Heart right ventricle (tissue), 16 donors: ENCODE results near the gene COPE. TPM values are rescaled to one million over a fixed set of nuclear protein-coding genes. Genes with fewer than 3 reads are reported as not detected.

ENCODE experiments used
- ATAC-seq, 8 donors: fragments of 200-7000 bp; cut with Tn5 transposase; one replicate each; pipeline ENCODE4 v1.9.1; 2020; ENCODE audit warnings: mild to moderate bottlenecking in 8 of 8, moderate library complexity in 8 of 8, moderate number of reproducible peaks in 1 of 8
- DNase-seq, 2 donors: peaks; one replicate each; pipeline ENCODE4 v3.0.0-alpha.2; 2020
- H3K27ac ChIP-seq, 10 donors: fragments of 200-600 bp; sonication (generic) in 2 of 10; one replicate each; pipeline versions ENCODE4 v1.5.0 to v1.8.0; 2020 to 2022; ENCODE audit warnings: mild to moderate bottlenecking in 3 of 10
- H3K27me3 ChIP-seq, 7 donors: fragments of 200-600 bp; one replicate each; pipeline ENCODE4 v1.8.0; 2021 to 2022; ENCODE audit warnings: mild to moderate bottlenecking in 2 of 7
- H3K36me3 ChIP-seq, 9 donors: fragments of 200-600 bp; sonication (generic) in 1 of 9; one replicate each; pipeline versions ENCODE4 v1.5.0 to v1.8.0; 2020 to 2022; ENCODE audit warnings: mild to moderate bottlenecking in 2 of 9
- H3K4me1 ChIP-seq, 9 donors: fragments of 200-600 bp; sonication (generic) in 1 of 9; one replicate each; pipeline versions ENCODE4 v1.5.0 to v1.8.0; 2020 to 2022; ENCODE audit warnings: mild to moderate bottlenecking in 4 of 9
- H3K4me3 ChIP-seq, 10 donors: fragments of 200-600 bp; sonication (generic) in 2 of 10; one replicate each; pipeline versions ENCODE4 v1.5.0 to v1.8.0; 2020 to 2022; ENCODE audit warnings: mild to moderate bottlenecking in 7 of 10, moderate library complexity in 2 of 10
- H3K9me3 ChIP-seq, 11 donors: fragments of 200-600 bp in 10 of 11; sonication (generic) in 2 of 11; one replicate each; pipeline versions ENCODE4 v1.5.0 to v1.8.0; 2013 to 2022; ENCODE audit warnings: mild to moderate bottlenecking in 2 of 11, control low read depth in 1 of 11, moderate library complexity in 1 of 11
- WGBS, 2 donors: extraction: QIAGEN DNeasy Blood & Tissue Kit; methylation state at CpG; one replicate each; pipeline ENCODE4 v1.1.7; 2013; ENCODE audit warnings: inconsistent platforms in 1 of 2; 5-methylcytosine and 5-hydroxymethylcytosine counted together
- intact Hi-C, 10 donors: fragments of 100-400 bp; cut with DNase I; formaldehyde crosslinking; loops; one replicate each; pipeline versions ENCODE4 v1.11.1 to v1.14.2; 2022
- long read RNA-seq, 3 donors: library from polyadenylated mRNA; unstranded; transcript quantifications; one replicate each; pipeline ENCODE4 v2.0.0, GENCODE V29; 2020 to 2021
- polyA plus RNA-seq, 2 donors: library from polyadenylated mRNA; stranded (reverse); fragments of 200-250 nt; gene quantifications; one replicate each; pipeline ENCODE4 v1.2.3, GENCODE V29; 2013
- total RNA-seq, 10 donors: library from RNA; stranded (reverse); fragmentation: NEBNext Ultra II Directional in 3 of 10; extraction: Animal tissue kit (Norgen Biotek cat#: 25700) in 3 of 10; gene quantifications; one replicate each; pipeline versions ENCODE4 v1.2.1 to v1.2.4, GENCODE V29; 2021 to 2023
- TF ChIP-seq, protein P1 (sequence below), 9 donors: fragments of 200-600 bp; sonication (generic) in 2 of 9; IDR thresholded peaks; one replicate each; pipeline versions ENCODE4 v1.5.0 to v1.8.0; 2021 to 2022; ENCODE audit warnings: antibody characterized with exemption in 9 of 9, mild to moderate bottlenecking in 5 of 9, moderate library complexity in 1 of 9
- donor health status: Arrhythmogenic right ventricular cardiomyopathy.
- donor health status: ischemic (EF 13 %, LVEDD 7.1; RV severe dilation, severe dysfunction).
- donor health status: healthy with polysubstance abuse.
- donor health status: DM: no; HTN: yes; CAD: no.
- donor health status: DM: no; HTN: no; CAD: no.
- donor health status: ischemic (EF 25% LVEDD 6.9; RV normal size, moderate dysfunction).
- donor health status: ischemic (EF 25% LVEDD 5.7; RV mildly dilated, moderate dysfunction).
- donor health status: healthy.
- donor health status: DM: yes; HTN: yes; CAD: no.
- donor health status: Ischemic cardiomyopathy.
- donor health status: ischemic (EF 35%, LVEDD 5.7; RV mildly dilated, moderate dysfunction).
- donor health status: nonischemic (EF 11% LVEDD 7.7; RV severe dilation, severe dysfunction).
- donor health status: DM: yes; HTN: yes; CAD: no.
- donor health status: PGD.
- donor health status: ischemic (EF 29% LVEDD 5.4; RV normal size, mild dysfunction).
- donor health status: nonischemic (EF 23%, LVEDD 6.1; RV moderate dilation, normal function).

COPE gene
- total RNA-seq (100 to 1,000 TPM; 102 to 157 (median 117) TPM), polyA plus RNA-seq (100 to 1,000 TPM; 166 to 302 TPM)
- long read RNA-seq, donor 1, transcript COPE-202 (9 exons, 948 nt), result minor isoform, 8 of 202 reads
- long read RNA-seq, donor 1, transcript COPE-201 (10 exons, 1,141 nt), result major isoform, 161 of 202 reads
- long read RNA-seq, donor 1, partial matches to known transcripts, result 10 of 202 reads
- long read RNA-seq, donor 1, other reads (novel, unspliced or antisense), result 19 of 202 reads
- long read RNA-seq, donor 2, transcript COPE-201 (10 exons, 1,141 nt), result major isoform, 150 of 173 reads
- long read RNA-seq, donor 2, partial matches to known transcripts, result 9 of 173 reads
- long read RNA-seq, donor 2, other reads (novel, unspliced or antisense), result 10 of 173 reads
- long read RNA-seq, donor 3, transcript COPE-201 (10 exons, 1,141 nt), result major isoform, 136 of 152 reads
- long read RNA-seq, donor 3, partial matches to known transcripts, result 1 of 152 reads
- long read RNA-seq, donor 3, other reads (novel, unspliced or antisense), result 11 of 152 reads

DNA sequence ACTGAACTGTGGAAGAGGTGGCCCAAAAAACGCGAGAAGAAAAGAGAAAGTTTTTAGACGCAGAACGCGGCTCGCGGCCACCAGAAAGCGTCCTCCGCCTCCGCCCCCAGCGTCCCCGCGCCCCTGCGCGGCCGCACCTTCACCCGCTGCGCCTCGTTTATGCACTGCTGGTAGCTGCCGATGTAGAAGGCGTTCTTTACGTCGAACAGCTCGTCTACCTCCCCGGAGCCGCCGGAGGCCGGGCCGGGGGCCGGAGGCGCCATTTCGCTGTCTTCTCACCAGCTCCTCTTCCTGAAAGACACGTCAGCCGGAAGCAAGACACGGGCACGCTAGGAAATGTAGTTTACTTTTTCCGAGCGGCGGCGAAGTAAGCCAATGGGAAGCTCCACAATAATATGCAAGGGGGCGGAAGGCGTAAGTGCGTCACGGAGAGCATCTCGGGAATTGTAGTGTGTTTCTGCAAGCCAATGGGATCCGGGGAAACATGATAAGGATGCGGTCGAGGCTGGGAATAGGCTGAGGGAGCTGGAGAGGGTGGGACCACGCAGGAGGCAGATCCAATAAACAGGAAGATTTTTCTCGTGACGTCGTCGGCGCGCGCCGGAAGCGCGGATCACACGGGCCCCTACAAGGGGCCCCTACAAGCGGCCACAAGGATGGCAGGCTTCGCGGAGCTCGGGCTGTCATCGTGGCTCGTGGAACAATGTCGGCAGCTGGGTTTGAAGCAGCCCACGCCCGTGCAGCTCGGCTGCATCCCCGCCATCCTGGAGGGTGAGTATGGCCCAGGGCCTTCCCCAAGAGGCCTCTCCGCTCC lies at the start of gene COPE, which contains the start of gene DDX49:
Gene COPE (minus strand): TSS at position 302 of the 814 bp plus-strand sequence. CDS start 39 bp downstream, at position 263.
Gene DDX49 (plus strand): TSS at position 630 of the 814 bp plus-strand sequence. CDS start 27 bp downstream, at position 657.
- TF ChIP-seq, protein P1, sequence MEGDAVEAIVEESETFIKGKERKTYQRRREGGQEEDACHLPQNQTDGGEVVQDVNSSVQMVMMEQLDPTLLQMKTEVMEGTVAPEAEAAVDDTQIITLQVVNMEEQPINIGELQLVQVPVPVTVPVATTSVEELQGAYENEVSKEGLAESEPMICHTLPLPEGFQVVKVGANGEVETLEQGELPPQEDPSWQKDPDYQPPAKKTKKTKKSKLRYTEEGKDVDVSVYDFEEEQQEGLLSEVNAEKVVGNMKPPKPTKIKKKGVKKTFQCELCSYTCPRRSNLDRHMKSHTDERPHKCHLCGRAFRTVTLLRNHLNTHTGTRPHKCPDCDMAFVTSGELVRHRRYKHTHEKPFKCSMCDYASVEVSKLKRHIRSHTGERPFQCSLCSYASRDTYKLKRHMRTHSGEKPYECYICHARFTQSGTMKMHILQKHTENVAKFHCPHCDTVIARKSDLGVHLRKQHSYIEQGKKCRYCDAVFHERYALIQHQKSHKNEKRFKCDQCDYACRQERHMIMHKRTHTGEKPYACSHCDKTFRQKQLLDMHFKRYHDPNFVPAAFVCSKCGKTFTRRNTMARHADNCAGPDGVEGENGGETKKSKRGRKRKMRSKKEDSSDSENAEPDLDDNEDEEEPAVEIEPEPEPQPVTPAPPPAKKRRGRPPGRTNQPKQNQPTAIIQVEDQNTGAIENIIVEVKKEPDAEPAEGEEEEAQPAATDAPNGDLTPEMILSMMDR (IDR thresholded peaks at IDR 0.05), result peak in 1 of 9 donors; percentile 7
- no peaks in the 10 kb centered on the region for H3K9me3 ChIP-seq
- DNase-seq, result peak; percentile 95 to 99
- ATAC-seq, result peak; percentile 96 to 99 (median 99)
- H3K4me3 ChIP-seq, result peak within 1 kb of the TSS; percentile 65 to 98 (median 88)
- intact Hi-C loops, result loop anchor here in 2 of 10 donors (1.0 to 10.0 kb wide), 3 partner anchors 21 to 454 kb away; partner anchors contain the start of gene HOMER3 (in 1 of the 2)
- WGBS, 2 donors, result 0% methylated on average over 72 of the region's 72 CpGs
- peaks cover 0 to 63% (median 21%) of the 10 kb centered on the region in 9 donors for H3K36me3 ChIP-seq
- peaks cover 11 to 40% (median 31%) of the 10 kb centered on the region in 9 donors for H3K4me1 ChIP-seq
- H3K27me3 ChIP-seq, result no peaks in the 10 kb centered on the region
- H3K27ac ChIP-seq, result peak within 1 kb of the TSS; percentile 76 to 94 (median 90)

DNA sequence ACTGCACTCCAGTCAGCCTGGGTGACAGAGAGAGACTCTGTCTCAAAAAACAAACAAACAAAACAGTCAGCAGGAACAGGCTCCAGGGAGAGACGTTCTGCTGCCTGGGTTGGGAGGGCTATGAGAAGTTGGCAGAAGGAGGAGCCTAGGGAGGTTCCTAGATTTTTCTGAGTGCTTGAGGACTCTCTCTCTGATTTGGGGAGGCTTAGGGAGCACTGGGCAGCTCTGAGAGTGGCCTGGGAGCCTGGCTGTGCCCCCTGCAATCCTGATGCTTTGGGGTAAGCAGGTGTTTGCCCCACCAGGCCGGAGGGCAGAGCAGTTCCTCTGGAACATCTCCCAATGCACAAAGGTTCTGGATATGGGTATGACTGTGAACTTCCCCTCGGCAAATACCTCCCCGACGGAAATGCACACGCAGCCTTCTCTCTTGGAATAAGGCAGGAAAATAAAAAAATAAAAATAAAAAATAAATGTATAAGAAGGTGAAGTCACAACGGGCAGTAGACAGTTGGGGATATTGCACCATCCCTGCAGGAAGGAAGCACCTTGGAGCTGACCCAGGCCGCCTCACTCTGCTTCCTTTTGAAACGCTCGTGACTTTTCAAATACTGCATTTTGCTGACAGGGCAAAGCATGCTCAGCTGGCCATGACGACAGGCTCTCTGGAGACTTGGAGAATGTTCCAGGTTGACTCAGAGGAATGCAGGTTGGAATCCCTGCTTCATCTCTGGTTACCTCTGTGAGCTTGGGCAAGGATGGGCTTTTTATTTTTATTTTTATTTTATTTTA lies 48.4 kb upstream of the COPE start:
- Histone ChIP-seq H3K36me3 (no peaks in the 10 kb centered on the region), H3K4me1 (peaks cover 0 to 62% (median 17%) of the 10 kb centered on the region in 9 donors), H3K9me3 (peaks cover 0 to 4% (median 0%) of the 10 kb centered on the region in 11 donors), H3K4me3 (no peak overlapping the region), H3K27me3 (peaks cover 0 to 10% (median 4%) of the 10 kb centered on the region in 7 donors), H3K27ac (peak overlapping the region in 8 of 10 donors; percentile 37 to 89 (median 54))
- ATAC-seq (peak; percentile 60 to 89 (median 79)), DNase-seq (peak; percentile 43 to 65)
- TF ChIP-seq, protein P1 (IDR thresholded peaks at IDR 0.05), result no peak
- WGBS, 2 donors, result 33 to 47% methylated on average over 11 of the region's 11 CpGs
- intact Hi-C loops, result no loop called here

DNA sequence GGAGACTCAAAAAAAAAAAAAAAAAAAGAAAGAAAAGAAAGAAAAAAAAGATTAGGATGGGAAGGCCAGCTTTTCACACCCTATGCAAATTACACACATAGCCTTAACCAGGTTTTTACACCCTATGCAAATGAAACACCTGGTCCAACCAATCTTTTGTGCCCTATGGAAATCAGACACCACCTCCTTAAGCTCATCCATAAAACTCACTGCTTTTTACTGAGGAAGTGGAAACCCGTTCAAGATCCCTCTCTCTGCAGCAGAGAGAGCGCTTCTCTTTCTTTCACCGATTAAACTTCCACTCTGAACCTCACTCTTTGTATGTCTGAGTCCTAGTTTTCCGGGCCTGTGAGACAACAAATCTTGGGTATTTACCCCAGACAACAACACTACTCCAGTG lies 47.1 kb upstream of the COPE start:
- Histone ChIP-seq H3K27me3 (peaks cover 0 to 19% (median 15%) of the 10 kb centered on the region in 7 donors), H3K27ac (peak overlapping the region in 3 of 10 donors; percentile 47 to 89 (median 62)), H3K9me3 (peaks cover 0 to 4% (median 0%) of the 10 kb centered on the region in 11 donors), H3K4me3 (no peak overlapping the region), H3K36me3 (no peaks in the 10 kb centered on the region), H3K4me1 (peaks cover 0 to 50% (median 9%) of the 10 kb centered on the region in 9 donors)
- intact Hi-C loops, result no loop called here
- DNase-seq, result no peak
- TF ChIP-seq, protein P1 (IDR thresholded peaks at IDR 0.05), result no peak
- WGBS, 2 donors, result 65 to 67% methylated on average over 4 of the region's 4 CpGs
- ATAC-seq, result no peak
